ENCODE data around the gene MAPK8IP3.

MAPK8IP3 gene, protein sequence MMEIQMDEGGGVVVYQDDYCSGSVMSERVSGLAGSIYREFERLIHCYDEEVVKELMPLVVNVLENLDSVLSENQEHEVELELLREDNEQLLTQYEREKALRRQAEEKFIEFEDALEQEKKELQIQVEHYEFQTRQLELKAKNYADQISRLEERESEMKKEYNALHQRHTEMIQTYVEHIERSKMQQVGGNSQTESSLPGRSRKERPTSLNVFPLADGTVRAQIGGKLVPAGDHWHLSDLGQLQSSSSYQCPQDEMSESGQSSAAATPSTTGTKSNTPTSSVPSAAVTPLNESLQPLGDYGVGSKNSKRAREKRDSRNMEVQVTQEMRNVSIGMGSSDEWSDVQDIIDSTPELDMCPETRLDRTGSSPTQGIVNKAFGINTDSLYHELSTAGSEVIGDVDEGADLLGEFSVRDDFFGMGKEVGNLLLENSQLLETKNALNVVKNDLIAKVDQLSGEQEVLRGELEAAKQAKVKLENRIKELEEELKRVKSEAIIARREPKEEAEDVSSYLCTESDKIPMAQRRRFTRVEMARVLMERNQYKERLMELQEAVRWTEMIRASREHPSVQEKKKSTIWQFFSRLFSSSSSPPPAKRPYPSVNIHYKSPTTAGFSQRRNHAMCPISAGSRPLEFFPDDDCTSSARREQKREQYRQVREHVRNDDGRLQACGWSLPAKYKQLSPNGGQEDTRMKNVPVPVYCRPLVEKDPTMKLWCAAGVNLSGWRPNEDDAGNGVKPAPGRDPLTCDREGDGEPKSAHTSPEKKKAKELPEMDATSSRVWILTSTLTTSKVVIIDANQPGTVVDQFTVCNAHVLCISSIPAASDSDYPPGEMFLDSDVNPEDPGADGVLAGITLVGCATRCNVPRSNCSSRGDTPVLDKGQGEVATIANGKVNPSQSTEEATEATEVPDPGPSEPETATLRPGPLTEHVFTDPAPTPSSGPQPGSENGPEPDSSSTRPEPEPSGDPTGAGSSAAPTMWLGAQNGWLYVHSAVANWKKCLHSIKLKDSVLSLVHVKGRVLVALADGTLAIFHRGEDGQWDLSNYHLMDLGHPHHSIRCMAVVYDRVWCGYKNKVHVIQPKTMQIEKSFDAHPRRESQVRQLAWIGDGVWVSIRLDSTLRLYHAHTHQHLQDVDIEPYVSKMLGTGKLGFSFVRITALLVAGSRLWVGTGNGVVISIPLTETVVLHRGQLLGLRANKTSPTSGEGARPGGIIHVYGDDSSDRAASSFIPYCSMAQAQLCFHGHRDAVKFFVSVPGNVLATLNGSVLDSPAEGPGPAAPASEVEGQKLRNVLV (N-terminal part only)

DNA sequence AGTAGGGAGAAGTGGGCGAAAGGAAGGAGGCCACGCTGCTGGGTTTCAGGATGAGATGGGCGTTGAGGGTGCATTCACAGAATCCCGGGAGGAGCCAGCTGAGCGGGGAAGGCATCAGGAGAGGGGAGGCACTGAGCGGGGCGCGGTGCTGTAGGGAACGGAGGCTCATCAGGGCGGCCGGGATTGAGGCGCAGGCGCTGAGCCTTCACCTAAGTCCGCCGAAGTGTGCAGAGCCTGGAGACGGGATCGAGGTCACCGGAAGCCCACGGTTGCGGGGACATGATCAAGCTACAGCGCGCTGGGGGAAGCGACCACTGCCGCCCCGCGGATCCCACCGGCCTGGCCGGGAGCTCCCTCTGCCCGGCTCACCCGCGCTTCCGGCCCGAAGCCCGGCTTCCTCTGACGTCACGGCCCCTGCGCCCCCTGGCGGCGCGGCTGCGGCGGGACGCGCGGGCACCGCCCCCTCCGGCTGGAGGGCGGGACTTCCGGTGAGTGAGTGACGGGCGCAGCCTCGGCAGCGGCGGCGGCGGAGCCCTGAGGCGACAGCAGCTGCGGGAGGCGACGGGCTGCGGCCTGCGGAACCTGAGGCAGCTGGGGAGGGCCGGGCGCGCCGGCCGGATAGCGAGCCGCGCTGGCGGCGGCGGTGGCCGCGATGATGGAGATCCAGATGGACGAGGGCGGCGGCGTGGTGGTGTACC is at the start of gene MAPK8IP3:
MAPK8IP3 (plus strand) TSS at position 508 of the 698 bp plus-strand sequence; CDS start at position 653, 145 bp downstream.
- peak; percentile 94 to 96 for DNase-seq (ENCODE audit: low read depth in 1 of 2, low spot score in 1 of 2)

DNA sequence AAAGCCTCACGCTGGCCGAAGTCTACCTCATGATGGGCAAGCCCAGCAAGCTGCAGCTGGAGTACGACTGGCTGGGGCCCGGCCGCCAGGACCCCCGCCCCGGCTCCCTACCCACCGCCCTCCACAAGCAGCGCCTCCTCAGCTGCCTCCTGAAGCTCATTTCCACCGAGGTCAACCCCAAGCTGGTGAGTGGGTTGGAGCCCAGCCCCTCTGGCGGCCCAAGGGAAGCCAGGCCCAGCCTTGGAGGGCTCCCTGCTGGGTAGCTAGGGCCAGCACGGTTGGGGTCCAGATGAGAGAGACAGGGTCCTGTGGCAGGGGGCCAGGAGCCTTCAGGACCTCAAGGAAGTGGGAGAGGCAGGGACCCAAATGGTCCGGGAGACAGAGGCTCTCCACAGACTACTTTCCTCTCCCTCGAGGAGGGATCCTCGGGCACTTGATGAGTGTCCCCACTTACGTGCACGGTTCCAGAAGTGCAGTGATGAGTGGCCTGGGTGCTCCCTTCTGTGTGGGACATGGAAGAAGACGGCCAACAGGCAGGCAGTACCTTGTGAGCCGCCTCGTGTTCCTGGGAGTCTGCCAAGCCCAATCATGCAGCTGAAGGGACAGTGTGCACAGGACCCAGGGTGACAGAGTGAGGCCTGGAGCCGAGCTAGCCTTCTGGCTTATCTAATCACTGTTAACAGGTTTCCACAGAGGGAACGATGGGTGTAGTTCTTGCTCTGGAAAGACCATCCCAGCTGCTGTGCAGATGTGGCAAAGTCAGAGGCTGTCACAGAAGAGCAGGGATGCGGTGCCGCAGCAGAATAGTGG is 49.0 kb upstream of the MAPK8IP3 start:
- no peak for DNase-seq (ENCODE audit: low read depth in 1 of 2, low spot score in 1 of 2)

DNA sequence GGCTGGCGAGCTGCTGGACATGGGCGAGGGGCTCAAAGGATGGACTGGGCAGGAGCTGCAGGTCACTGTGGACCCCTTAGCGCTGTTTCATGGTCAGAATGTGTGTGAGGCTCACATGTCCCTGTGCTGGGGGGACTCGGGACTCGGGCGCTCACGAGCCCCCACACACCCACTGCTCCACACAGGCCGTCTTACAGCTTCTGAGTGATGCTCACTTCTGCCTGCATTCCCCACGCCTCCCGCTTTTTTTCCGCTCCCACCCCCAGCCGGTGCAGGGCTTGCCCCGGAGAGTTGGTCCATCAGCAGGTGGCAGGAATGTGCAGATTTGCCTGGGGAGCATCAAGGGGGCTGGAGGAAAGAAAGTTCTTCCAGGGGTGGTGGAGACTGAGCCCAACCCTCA is 48.2 kb upstream of the MAPK8IP3 start:
- DNase-seq (ENCODE audit: low read depth in 1 of 2, low spot score in 1 of 2), result no peak

DNA sequence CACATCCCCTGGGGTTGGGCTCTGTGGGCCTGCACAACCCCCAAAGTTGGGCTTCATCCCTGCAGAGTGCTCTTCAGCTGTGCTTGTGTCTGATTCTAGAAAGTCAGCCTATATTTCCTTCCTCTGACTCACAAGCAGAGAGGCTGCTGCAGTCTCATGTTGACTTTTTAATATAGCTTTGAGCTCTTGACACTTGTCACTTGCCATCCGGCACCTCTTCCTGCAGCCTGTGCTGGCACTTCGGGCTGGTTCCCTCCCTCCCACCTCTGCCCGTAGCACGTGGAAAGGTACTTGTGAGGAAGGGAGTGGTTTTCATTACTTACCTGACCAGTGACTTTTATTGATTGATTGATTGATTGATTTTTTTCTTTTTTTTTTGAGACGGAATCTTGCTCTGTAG is 47.0 kb upstream of the MAPK8IP3 start:
- DNase-seq (ENCODE audit: low read depth in 1 of 2, low spot score in 1 of 2), result no peak

DNA sequence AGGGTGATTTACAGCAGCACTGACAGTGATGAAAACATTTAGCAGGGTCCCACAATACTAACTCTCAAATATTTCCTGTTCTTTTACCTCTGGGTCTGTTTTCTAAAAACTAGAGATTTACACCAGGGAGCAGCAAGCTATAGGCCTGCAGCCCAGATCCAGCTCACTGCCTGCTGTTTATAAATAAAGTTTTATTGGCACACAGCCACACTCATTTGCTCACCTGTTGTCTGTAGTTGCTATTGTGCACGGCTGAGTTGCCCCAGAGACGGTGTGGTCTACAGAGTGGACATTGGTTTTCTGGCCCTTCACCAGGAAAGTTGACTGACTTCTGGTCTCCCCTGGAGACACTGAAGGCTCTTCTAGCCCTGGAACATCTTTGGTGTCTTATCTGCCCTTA is 44.2 kb upstream of the MAPK8IP3 start:
- DNase-seq (ENCODE audit: low read depth in 1 of 2, low spot score in 1 of 2), result no peak

DNA sequence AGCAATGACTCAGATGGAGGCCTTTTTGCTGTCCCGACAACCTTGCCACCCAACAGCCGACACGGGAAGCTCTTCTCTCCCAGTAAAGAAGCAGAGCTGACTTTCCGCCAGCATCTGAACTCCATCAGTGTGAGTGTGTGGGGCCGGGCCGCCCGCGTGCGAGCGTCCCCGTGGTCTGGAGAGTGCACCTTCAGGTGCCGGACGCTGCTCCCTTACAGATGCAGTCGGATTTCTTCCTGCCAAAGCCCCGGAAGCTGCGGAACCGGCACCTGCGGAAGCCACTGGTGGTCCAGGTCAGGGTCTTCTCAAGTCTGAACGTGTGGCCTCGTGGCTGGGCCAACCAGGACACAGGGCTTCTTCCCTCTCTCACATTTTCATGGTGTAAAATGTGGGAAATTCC is 43.5 kb upstream of the MAPK8IP3 start:
- no peak for DNase-seq (ENCODE audit: low read depth in 1 of 2, low spot score in 1 of 2)

DNA sequence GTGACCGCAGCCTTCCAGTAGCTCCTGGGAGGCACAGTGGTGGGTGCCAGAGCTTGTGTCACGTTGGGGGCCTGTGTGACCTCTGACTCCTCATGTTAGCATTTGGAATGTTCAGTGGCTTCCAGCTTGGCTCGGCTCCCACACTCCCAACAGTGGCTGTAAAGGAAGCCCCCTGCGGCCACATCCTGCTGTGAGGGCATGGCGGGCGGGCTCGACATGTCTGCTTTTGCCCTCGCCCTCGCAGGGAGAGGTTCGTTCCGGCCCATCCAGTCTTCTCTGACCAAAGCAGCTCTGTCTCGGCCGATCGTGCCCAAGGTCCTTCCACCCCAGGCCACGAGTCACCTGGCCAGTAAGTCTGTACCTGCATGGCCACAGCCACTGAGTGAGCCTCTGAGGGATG is 40.2 kb upstream of the MAPK8IP3 start:
- no peak for DNase-seq (ENCODE audit: low read depth in 1 of 2, low spot score in 1 of 2)

DNA sequence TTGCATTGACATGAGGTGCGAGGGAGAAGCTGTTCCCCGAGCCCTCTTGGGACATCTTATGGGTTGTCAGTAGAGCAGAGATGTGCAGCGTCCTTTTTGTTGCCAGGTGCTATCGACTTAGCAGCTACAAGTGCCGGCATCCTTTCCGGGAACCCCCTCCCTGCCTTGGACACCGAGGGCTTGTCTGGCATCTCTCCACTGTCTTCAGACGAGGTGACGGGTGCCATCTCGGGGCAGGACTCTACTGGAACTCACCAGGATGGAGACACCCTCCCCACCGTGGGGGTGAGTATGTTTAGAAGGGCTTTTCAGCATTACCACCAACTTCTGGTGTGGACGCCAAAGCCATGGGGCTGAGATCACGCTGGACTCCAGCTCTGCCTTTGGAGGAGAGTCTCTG is 39.7 kb upstream of the MAPK8IP3 start:
- no peak for DNase-seq (ENCODE audit: low read depth in 1 of 2, low spot score in 1 of 2)

DNA sequence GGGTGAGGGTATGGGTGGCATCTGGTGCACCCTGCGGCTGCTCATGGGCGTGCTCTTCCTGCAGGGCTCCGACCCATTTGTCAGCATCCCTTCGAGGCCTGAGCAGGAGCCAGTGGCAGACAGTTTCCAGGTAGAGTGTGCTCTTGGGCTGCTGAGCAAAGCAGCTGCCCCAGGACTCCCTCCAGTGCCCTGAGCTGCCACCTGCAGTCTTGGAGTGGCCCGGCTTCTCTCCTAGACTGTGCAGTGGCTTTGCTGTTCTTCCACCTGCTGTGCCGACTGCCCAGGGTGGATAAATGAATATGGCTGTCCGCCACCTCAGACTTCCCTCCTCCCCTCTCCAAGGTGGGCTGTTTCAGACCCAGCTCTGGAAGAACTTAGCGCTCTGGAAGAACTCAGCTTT is 38.7 kb upstream of the MAPK8IP3 start:
- DNase-seq (ENCODE audit: low read depth in 1 of 2, low spot score in 1 of 2), result no peak

DNA sequence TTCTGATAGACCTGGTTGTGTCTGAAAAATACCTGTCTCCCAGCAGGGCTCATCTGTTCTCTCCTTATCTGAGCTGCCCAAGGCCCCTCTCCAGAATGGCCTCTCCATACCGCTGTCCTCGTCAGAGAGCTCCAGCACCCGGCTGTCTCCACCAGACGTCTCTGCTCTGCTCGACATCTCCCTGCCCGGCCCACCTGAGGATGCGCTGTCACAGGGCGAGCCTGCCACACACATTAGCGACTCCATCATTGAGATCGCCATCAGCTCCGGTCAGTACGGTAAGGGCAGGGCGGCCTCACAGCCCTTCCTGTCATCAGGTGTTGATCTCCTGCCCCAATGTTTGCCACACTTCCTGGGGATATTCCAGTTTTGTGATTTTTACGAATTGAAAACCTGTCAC is 38.1 kb upstream of the MAPK8IP3 start:
- no peak for DNase-seq (ENCODE audit: low read depth in 1 of 2, low spot score in 1 of 2)

DNA sequence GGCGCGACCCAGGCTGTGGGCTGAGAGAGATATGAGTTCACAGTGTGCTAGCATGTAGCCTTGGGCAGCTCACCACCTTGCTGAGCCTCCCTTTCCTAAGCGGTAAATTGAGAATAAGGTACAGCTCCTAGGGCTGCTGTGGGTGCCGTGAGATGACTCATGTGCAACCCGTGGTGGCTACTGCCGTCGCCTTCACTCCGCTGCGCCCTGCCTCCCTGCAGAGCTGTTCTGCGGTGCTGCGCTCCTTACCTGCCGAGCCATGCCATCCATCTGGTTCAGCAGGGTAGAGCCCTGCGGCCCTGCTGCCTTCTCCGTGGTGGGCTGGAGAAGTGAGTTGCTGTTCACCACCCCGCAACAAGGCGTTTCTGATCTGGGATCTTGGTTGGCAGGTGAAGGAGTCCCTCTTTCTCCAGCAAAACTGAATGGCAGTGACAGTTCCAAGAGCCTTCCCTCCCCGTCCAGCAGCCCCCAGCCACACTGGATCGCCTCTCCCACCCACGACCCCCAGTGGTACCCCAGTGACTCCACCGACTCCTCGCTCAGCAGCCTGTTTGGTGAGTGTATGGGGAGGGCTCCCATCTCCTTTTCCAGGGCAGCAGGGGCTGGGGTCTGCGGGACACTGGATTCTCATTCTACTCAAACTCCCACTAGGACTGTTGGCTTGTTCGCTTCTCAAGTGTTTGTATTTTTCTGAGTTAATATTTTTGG is 37.2 kb upstream of the MAPK8IP3 start:
- no peak for DNase-seq (ENCODE audit: low read depth in 1 of 2, low spot score in 1 of 2)

DNA sequence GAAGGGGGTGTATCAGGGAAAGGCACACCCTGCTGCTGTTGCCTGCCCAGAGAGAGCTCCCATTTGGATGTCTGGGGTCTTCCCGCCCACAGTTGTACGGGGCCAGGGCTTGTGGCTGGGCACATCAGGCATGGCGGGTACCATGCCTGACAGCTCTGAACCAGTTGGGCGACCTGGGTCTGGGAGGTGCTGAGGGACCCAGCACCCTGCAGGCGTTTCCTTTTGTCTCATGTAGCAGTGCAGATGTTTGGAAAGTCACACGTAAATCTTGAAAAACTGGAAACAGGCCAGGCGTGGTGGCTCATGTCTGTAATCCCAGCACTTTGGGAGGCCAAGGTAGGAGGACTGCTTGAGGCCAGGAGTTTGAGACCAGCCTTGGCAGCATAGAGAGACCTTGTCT is 36.3 kb upstream of the MAPK8IP3 start:
- no peak for DNase-seq (ENCODE audit: low read depth in 1 of 2, low spot score in 1 of 2)

DNA sequence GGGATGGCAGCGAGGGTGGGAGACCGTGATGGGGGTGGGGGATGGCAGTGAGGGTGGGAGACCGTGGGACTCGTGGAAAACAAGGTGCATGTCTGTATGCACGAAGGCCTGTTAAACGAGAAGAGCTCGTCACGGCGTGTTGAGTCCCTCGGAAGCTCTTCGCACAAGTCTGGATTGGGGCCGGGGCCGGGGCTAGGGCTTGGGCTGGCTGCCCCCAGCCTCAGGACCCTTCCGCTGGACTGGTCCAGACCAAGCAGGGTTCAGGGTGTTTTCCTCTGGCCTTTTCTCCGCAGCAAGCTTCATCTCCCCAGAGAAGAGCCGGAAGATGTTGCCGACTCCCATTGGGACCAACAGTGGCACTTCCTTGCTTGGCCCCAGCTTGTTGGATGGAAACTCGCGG is 35.6 kb upstream of the MAPK8IP3 start:
- no peak for DNase-seq (ENCODE audit: low read depth in 1 of 2, low spot score in 1 of 2)

DNA sequence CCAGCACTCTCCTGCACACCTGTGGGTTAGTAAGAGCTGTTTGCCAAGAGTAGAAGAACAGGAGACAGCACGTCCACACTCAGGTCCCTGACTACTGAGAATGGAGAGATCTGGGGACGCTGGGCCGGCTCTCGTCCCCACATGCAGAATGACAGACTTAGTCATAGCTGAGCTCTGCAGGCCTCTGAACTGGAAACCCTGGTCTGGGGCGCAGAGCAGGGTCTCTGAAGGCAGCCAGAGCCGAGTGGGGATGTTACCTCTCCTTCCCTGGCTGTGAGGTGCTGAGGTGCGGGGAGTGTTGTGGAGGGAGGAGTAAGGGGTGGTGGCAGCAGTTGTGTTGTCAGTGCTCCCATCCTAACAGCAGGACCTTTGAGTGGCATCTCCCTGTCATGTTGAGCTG is 35.1 kb upstream of the MAPK8IP3 start:
- no peak for DNase-seq (ENCODE audit: low read depth in 1 of 2, low spot score in 1 of 2)

DNA sequence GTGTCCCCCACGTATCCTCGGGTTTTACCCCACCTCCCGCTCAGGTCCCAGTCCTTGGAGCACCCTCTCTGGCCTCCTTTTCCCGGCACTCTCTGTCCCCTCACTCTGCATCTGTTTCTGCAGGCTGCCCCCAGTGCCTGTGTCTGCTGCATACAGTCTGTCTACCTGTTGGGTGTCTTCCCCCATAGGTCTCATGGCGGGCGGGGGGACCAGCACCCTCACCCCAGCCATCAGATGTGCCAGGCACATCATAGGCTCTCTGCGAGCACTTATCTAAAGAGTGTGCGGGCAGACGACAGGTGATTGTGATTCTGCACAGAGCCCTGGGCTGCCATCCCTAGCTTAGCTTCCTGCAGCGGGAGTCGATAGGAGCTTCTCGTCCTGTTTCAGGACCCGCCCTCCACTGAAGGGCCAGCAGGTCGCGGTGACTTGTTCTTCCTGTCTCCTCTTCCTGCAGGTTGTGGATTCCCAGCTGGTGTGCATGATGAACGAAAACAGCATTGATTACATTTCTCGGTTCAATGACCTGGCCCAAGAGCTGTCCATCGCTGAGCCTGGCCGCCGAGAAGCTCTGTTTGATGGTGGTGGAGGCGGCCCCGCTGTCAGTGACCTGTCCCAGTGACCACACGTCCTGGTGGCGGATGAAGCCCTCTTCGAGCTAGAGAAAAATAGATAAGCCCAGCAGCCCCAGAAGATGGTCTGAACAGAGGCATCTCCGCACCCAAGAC is 32.4 kb upstream of the MAPK8IP3 start:
- DNase-seq (ENCODE audit: low read depth in 1 of 2, low spot score in 1 of 2), result no peak

DNA sequence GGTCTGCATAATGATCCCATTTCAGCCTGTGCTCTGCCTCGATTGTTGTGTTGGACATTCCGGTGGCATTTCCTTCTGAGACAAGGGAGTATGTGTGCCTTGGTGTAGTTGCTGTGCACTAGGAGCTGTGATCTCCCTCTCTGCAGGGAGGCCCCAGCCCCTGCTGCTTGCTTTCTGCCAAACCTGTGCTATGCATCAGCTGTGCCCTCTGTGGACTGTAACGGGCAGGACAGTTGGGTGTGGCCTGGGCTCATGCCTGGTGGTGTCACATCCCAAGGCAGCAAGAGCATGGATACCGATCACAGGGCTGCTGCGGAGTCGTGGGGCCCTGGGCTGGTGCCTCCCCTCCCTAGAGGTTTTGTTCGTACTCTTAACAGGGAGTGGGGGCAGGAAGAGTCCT is 31.7 kb upstream of the MAPK8IP3 start:
- no peak for DNase-seq (ENCODE audit: low read depth in 1 of 2, low spot score in 1 of 2)

DNA sequence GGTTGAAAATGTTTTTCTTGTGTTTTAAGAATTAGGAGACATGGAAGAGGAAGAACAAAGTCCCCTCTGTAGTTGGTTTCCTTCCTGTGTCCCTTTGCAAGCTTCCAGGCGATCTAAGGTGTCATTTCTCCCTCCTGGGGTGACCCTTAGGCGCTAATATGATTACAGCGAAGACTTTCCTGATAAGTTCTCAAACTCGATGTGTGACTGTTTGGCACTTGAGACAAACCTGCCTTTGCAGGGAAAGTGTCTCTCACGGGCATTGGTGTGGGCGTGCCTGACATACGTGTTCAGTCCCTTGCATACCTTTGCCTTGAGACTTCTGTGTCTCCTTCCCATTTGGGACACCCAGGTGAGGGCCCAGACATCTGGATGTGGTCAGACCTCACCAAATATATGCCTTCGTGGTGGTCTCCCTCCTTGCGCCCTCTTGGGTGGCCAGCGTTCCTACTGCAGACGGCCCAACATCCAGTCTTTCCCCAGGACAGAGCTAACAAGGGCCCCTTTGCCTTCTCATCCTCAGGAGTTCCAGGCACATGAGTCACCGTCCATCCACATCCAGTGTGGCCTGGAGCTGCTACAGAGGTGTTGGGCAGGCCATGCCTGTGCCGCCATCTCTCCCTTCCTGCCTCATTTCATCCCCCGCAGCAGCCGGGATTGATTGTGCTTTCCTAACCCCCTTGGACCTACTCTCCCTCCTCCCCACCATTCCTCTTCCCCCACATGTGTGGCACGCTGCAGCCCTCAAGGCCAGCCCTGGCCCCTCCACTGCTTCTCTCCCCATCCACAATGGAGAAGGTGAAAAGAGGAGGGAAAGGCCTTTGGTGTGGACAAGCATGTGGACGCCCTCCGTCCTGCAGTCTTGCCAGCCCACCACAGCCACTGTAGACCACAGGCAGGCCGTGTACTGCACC is 31.0 kb upstream of the MAPK8IP3 start:
- no peak for DNase-seq (ENCODE audit: low read depth in 1 of 2, low spot score in 1 of 2)

DNA sequence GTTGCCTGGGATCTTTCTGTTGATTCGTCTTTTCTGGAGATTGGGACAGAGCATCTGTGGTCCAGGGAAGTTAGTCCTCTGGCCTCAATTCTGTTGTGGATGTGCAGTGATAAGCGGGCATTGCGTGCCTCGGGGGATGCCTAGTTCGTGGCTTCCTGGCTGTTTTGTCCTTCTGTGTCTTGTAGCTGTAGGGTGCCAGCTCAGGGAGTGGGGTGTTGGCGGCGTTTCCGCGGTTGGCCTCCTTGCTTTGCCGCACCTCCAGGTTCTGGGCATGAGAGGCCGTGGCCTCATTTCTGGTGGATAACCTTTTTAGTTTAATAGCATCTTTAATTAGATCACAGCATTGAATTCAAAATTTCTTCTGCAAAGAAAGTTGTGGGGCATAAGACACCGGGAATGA is 29.3 kb upstream of the MAPK8IP3 start:
- DNase-seq (ENCODE audit: low read depth in 1 of 2, low spot score in 1 of 2), result no peak
